Memory B cell (primary cell): ENCODE results near the gene RARRES2.
"Not testable (repeated sequence)": the region's sequence is repeated elsewhere in the genome, so short reads cannot be mapped to it uniquely, and the experiment has no call there.

ENCODE experiments used
- ATAC-seq: fragments of 150-1000 bp; cut with Tn5 transposase; 2 replicates; pipeline ENCODE4 v1.10.0; 2021; ENCODE audit warnings: low read depth, mild to moderate bottlenecking, moderate library complexity
- DNase-seq, 2 donors: peaks; one replicate each; pipeline ENCODE4 v3.0.0; 2022; ENCODE audit warnings: low spot score in 2 of 2
- H3K27ac Mint-ChIP-seq: one replicate; pipeline ENCODE4 v1.8.0; 2022; ENCODE audit warnings: mild to moderate bottlenecking, moderate library complexity, mixed read lengths
- H3K27me3 Mint-ChIP-seq: one replicate; pipeline ENCODE4 v1.8.0; 2022; ENCODE audit warnings: mixed read lengths
- H3K36me3 Mint-ChIP-seq: one replicate; pipeline ENCODE4 v1.8.0; 2022; ENCODE audit warnings: mild to moderate bottlenecking, mixed read lengths
- H3K4me1 Mint-ChIP-seq: one replicate; pipeline ENCODE4 v1.8.0; 2022; ENCODE audit warnings: mixed read lengths
- H3K4me3 Mint-ChIP-seq: one replicate; pipeline ENCODE4 v1.8.0; 2022; ENCODE audit warnings: mild to moderate bottlenecking, moderate library complexity, mixed read lengths
- H3K9me3 Mint-ChIP-seq: one replicate; pipeline ENCODE4 v1.8.0; 2022; ENCODE audit warnings: mixed read lengths

The RARRES2 gene

DNA sequence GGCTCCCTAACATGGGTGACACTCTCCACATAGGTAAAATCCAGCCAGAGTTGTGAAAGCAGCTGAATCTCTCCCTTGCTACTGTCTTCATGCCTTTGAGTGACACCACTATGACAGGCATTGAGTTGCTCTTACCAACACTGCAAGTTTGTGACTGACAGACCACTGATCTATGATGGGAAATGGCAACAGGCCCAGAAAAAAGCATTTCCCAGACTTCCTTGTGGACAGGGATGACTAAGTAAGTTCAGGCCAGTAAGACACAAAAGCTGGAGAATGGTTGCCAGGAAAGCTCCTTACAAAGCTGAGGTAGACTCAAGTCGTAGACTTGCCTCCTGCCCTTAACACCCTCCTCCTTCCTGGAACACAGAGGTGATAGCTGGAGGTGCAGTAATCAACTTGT is 38.5 kb downstream of the RARRES2 start:
- not testable (repeated sequence) for H3K36me3 Mint-ChIP-seq, H3K27ac Mint-ChIP-seq, H3K9me3 Mint-ChIP-seq, ATAC-seq, DNase-seq, H3K27me3 Mint-ChIP-seq, H3K4me3 Mint-ChIP-seq, H3K4me1 Mint-ChIP-seq

DNA sequence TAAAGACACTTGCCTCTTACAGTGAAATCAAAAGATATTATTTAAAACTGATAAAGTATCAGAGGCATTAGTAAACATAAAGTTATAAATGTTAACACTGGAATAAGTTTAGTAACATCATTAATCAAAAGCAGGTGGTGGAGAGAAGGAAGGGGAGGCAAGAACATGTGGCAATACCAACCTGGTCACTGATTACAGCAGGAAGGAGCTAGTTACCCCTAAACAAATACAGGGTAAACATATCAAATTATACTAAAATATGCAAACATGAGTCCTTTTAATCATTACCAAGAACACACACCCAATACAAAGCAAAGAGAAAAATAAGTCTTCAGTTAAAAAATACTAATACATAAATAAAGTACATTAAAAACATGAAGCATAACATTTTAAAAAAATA is 43.5 kb downstream of the RARRES2 start:
- not testable (repeated sequence) for H3K27me3 Mint-ChIP-seq, H3K27ac Mint-ChIP-seq, H3K36me3 Mint-ChIP-seq, H3K4me1 Mint-ChIP-seq, ATAC-seq, H3K9me3 Mint-ChIP-seq, DNase-seq, H3K4me3 Mint-ChIP-seq

DNA sequence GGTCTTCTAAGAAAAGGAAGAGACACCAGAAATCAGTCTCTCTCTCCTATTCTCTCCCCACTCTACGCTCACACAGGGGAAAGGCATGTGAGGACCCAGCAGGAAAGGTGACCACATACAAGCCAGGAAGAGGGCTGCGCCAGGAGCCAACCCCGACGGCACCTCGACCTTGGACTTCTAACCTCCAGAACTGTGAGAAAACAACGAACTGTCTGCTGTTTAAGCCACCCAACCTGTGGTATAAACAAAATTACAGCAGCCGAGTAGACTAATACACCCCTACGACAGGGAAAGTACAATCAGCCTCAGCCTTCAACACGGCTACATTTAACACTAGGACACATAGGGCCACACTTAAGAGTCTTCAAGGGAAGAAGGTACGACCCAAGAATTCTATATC is 44.6 kb downstream of the RARRES2 start:
- H3K4me1 Mint-ChIP-seq, ATAC-seq, H3K27me3 Mint-ChIP-seq, DNase-seq, H3K36me3 Mint-ChIP-seq, H3K9me3 Mint-ChIP-seq, H3K4me3 Mint-ChIP-seq, H3K27ac Mint-ChIP-seq: not testable (repeated sequence)

DNA sequence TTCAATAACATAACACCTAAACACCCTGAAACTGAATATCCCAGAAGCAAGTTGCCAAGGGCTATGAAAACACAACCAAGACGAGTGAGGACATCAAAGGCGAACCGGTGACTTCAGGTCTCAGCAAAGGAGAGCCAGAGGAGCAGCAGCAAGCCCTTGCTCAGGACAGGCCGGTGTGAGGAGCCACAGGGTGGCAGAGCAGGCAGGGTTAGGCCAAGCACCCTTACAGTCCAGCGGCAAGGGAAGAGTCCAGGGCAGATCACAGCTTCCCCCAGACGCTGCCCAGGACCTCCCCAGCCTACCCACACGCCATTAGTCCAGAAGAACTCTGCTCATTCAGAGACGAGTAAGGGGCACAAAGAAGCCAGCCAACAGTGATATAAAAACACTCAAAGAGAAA is 45.8 kb downstream of the RARRES2 start:
- DNase-seq, H3K27me3 Mint-ChIP-seq, H3K4me1 Mint-ChIP-seq, H3K36me3 Mint-ChIP-seq, ATAC-seq, H3K9me3 Mint-ChIP-seq, H3K4me3 Mint-ChIP-seq, H3K27ac Mint-ChIP-seq: not testable (repeated sequence)

DNA sequence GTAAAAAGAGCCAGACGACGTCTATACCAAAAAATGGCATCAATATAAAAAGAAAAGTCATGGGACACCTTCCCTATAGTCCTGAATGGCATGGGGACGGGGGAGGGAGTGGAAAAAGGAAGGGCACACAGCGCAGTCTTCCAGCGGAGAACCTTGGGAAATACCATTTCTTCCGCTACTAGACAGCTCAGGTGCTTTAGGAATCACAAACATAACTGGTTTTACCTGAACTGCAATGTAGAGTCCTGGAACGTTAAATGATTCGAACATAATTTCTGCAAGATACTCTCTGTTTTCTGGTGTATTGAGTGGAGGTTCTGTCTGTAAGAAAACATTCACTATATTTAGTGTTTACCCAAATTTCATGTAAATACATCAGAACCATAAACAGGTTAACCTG is 46.4 kb downstream of the RARRES2 start:
- H3K4me1 Mint-ChIP-seq, H3K9me3 Mint-ChIP-seq, H3K4me3 Mint-ChIP-seq, H3K27ac Mint-ChIP-seq, H3K36me3 Mint-ChIP-seq, H3K27me3 Mint-ChIP-seq, ATAC-seq, DNase-seq: not testable (repeated sequence)

DNA sequence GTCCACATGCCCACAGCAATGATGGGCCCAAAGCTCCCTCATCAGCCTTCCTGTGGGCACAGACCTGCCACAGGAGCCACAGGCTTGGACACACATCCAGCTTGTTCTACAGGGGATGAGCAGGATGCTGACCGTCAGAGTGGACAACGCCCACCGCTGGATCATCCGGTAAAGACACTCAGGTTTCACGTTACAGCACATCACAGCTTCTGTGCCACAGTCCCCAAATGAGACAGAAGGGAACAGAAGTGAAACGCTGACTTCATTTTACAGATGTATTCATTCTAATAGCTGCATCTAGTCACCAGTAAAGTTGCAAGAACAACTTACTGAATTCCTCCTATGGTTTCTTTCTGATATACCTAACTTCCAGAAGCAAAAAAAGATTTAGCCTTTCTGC is 51.1 kb downstream of the RARRES2 start:
- H3K4me1 Mint-ChIP-seq, ATAC-seq, H3K27me3 Mint-ChIP-seq, H3K4me3 Mint-ChIP-seq, H3K9me3 Mint-ChIP-seq, H3K27ac Mint-ChIP-seq, H3K36me3 Mint-ChIP-seq, DNase-seq: not testable (repeated sequence)

DNA sequence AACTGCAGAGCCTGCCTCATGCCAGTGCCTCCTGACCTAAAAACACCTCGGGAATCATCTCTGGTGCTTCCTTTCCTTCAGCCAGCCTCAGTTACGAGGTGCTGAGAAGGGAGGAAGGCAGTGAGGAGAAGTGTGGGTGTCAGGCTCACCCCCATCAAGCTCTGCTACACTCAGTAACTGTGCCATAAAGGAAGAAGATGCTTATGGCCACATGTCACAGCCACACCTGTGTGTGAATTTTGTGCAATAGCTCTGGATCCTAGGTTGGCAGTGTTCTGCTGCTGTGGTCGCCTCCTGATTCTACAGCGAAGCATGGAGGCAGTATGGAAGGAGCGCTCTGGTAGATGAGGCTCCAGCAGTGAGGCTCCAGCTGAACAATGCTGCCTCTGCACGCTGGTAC is 52.6 kb downstream of the RARRES2 start:
- not testable (repeated sequence) for ATAC-seq, H3K9me3 Mint-ChIP-seq, H3K4me1 Mint-ChIP-seq, H3K36me3 Mint-ChIP-seq, H3K27me3 Mint-ChIP-seq, H3K4me3 Mint-ChIP-seq, H3K27ac Mint-ChIP-seq, DNase-seq
